Measurements from ENCODE around the gene BEST3. TPM values are rescaled to one million over a fixed set of nuclear protein-coding genes. Genes with fewer than 3 reads are reported as not detected.

Gene BEST3
- total RNA-seq, 1 experiment from 2014 or later = 0.54 TPM

DNA sequence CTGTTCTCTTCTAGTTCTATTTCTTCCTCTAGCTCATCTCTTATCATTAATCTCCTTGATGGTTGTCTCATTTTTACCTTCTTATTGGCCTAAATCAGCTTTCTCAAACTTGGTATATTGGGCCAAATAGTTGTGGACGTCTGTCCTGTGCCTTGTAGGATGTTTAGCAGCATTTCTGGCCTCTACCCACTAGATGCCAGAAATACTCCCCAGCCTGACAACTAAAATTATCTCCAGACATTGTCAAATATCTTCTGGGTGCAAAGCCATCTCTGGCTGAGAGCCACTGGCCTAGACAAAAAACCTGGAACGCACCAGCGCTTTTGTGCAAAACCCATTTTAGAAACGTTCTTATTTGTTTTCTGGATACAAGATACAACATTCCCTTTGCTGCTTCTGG is 49.6 kb downstream of the BEST3 start:
- CTCF ChIA-PET = interaction anchor here (1.8 kb wide), 1 partner anchor 10 kb away, joined by 10 read pairs; no protein-coding TSS in a partner anchor
- no peak overlapping the region for H2AFZ ChIP-seq (ENCODE audit: low read depth, low read length, poor library complexity, severe bottlenecking)
- BruUV-seq (replicated peaks) = no TSS peak
- intact Hi-C loops (cut with micrococcal nuclease) = no loop called here
- ATAC-seq (no peak), DNase-seq (ENCODE audit: low read depth, low spot score) (no peak)
- TF ChIP-seq JUND (IDR thresholded peaks at IDR 0.05) = no peak
- TF ChIP-seq SP1 (IDR thresholded peaks at IDR 0.05; ENCODE audit: low read depth) = no peak
- no peak for TF ChIP-seq CBX3 (IDR thresholded peaks at IDR 0.05; ENCODE audit: low read depth)
- TF ChIP-seq, protein P1, sequence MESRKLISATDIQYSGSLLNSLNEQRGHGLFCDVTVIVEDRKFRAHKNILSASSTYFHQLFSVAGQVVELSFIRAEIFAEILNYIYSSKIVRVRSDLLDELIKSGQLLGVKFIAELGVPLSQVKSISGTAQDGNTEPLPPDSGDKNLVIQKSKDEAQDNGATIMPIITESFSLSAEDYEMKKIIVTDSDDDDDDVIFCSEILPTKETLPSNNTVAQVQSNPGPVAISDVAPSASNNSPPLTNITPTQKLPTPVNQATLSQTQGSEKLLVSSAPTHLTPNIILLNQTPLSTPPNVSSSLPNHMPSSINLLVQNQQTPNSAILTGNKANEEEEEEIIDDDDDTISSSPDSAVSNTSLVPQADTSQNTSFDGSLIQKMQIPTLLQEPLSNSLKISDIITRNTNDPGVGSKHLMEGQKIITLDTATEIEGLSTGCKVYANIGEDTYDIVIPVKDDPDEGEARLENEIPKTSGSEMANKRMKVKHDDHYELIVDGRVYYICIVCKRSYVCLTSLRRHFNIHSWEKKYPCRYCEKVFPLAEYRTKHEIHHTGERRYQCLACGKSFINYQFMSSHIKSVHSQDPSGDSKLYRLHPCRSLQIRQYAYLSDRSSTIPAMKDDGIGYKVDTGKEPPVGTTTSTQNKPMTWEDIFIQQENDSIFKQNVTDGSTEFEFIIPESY (IDR thresholded peaks at IDR 0.05; ENCODE audit: extremely low read depth, insufficient replicate concordance, low read length) = no peak
- H3K4me3 ChIP-seq (replicated peaks in 1 of 2; ENCODE audit: low read depth in 1 of 2, low read length in 2 of 2) = no peak overlapping the region
- H4K20me1 ChIP-seq (ENCODE audit: insufficient read depth) = no peaks in the 10 kb centered on the region
- H3K9ac ChIP-seq (ENCODE audit: low read length) = no peak overlapping the region
- H3K27me3 ChIP-seq (ENCODE audit: insufficient read depth, low read length) = no peaks in the 10 kb centered on the region
- POLR2A ChIA-PET = no interaction called here
- H3K9me3 ChIP-seq (ENCODE audit: control insufficient read depth in 1 of 2, insufficient read depth in 1 of 2, low read depth in 1 of 2, low read length in 2 of 2) = no peaks in the 10 kb centered on the region
- no peak overlapping the region for H3K27ac ChIP-seq (ENCODE audit: low read depth, low read length)
- H3K9me2 ChIP-seq (ENCODE audit: insufficient read depth) = no peaks in the 10 kb centered on the region
- H3K4me2 ChIP-seq (ENCODE audit: low read length) = no peak overlapping the region
- no peaks in the 10 kb centered on the region for H3K36me3 ChIP-seq (ENCODE audit: control insufficient read depth in 1 of 2, insufficient read depth in 2 of 2, low read length in 2 of 2)
- no peaks in the 10 kb centered on the region for H3K4me1 ChIP-seq (ENCODE audit: control insufficient read depth in 1 of 2, insufficient read depth in 2 of 2, low read length in 2 of 2)
- no peaks in the 10 kb centered on the region for H3K79me2 ChIP-seq (ENCODE audit: insufficient read depth, low read length)
- RAD21 ChIA-PET (ENCODE audit: low non-redundant PET in 1 of 2, low total read pairs in 2 of 2, uncharacterized antibody in 2 of 2, unreplicated experiment in 2 of 2) = no interaction called here

DNA sequence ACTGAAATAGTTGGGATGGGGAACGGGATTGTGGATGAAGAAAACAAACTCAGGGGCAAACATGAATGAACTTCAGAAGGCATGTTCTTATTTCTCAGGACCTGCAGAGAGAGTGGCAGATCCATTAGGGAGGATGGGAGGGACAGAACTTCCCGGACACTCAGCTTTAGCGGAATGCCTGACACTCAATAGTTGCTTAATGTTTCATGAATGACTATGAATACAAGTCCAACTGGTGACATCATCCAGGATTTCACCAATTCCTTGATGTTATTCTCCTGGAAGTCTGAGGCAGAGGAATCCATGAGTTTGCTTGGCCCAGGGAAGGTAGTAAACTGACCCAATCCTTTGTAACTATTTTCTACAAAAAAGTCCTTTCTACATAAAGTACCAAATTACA is 50.6 kb downstream of the BEST3 start:
- no peaks in the 10 kb centered on the region for H3K27me3 ChIP-seq (ENCODE audit: insufficient read depth, low read length)
- no peak overlapping the region for H3K27ac ChIP-seq (ENCODE audit: low read depth, low read length)
- RAD21 ChIA-PET (ENCODE audit: low non-redundant PET in 1 of 2, low total read pairs in 2 of 2, uncharacterized antibody in 2 of 2, unreplicated experiment in 2 of 2) = no interaction called here
- no peaks in the 10 kb centered on the region for H4K20me1 ChIP-seq (ENCODE audit: insufficient read depth)
- no peaks in the 10 kb centered on the region for H3K9me2 ChIP-seq (ENCODE audit: insufficient read depth)
- H3K4me2 ChIP-seq (ENCODE audit: low read length) = no peak overlapping the region
- ATAC-seq (no peak), DNase-seq (ENCODE audit: low read depth, low spot score) (no peak)
- CTCF ChIA-PET = no interaction called here
- no peaks in the 10 kb centered on the region for H3K9me3 ChIP-seq (ENCODE audit: control insufficient read depth in 1 of 2, insufficient read depth in 1 of 2, low read depth in 1 of 2, low read length in 2 of 2)
- BruUV-seq (replicated peaks) = no TSS peak
- no peaks in the 10 kb centered on the region for H3K4me1 ChIP-seq (ENCODE audit: control insufficient read depth in 1 of 2, insufficient read depth in 2 of 2, low read length in 2 of 2)
- H3K36me3 ChIP-seq (ENCODE audit: control insufficient read depth in 1 of 2, insufficient read depth in 2 of 2, low read length in 2 of 2) = no peaks in the 10 kb centered on the region
- POLR2A ChIA-PET = no interaction called here
- no peaks in the 10 kb centered on the region for H3K79me2 ChIP-seq (ENCODE audit: insufficient read depth, low read length)
- H2AFZ ChIP-seq (ENCODE audit: low read depth, low read length, poor library complexity, severe bottlenecking) = no peak overlapping the region
- intact Hi-C loops (cut with micrococcal nuclease) = no loop called here
- no peak overlapping the region for H3K4me3 ChIP-seq (replicated peaks in 1 of 2; ENCODE audit: low read depth in 1 of 2, low read length in 2 of 2)
- H3K9ac ChIP-seq (ENCODE audit: low read length) = no peak overlapping the region
- TF ChIP-seq, protein P1 (IDR thresholded peaks at IDR 0.05; ENCODE audit: extremely low read depth, insufficient replicate concordance, low read length) = no peak
- TF ChIP-seq, protein P2, sequence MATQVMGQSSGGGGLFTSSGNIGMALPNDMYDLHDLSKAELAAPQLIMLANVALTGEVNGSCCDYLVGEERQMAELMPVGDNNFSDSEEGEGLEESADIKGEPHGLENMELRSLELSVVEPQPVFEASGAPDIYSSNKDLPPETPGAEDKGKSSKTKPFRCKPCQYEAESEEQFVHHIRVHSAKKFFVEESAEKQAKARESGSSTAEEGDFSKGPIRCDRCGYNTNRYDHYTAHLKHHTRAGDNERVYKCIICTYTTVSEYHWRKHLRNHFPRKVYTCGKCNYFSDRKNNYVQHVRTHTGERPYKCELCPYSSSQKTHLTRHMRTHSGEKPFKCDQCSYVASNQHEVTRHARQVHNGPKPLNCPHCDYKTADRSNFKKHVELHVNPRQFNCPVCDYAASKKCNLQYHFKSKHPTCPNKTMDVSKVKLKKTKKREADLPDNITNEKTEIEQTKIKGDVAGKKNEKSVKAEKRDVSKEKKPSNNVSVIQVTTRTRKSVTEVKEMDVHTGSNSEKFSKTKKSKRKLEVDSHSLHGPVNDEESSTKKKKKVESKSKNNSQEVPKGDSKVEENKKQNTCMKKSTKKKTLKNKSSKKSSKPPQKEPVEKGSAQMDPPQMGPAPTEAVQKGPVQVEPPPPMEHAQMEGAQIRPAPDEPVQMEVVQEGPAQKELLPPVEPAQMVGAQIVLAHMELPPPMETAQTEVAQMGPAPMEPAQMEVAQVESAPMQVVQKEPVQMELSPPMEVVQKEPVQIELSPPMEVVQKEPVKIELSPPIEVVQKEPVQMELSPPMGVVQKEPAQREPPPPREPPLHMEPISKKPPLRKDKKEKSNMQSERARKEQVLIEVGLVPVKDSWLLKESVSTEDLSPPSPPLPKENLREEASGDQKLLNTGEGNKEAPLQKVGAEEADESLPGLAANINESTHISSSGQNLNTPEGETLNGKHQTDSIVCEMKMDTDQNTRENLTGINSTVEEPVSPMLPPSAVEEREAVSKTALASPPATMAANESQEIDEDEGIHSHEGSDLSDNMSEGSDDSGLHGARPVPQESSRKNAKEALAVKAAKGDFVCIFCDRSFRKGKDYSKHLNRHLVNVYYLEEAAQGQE (IDR thresholded peaks at IDR 0.05; ENCODE audit: low read depth) = no peak
- TF ChIP-seq SIN3A (IDR thresholded peaks at IDR 0.05; ENCODE audit: low read depth) (no peak), CEBPB (IDR thresholded peaks at IDR 0.05; ENCODE audit: low read depth) (no peak), EZH2phosphoT487 (IDR thresholded peaks at IDR 0.05; ENCODE audit: borderline replicate concordance) (no peak), ATF3 (IDR thresholded peaks at IDR 0.05) (no peak), EZH2 (IDR thresholded peaks at IDR 0.05) (no peak), POLR2AphosphoS5 (IDR thresholded peaks at IDR 0.05; ENCODE audit: low read depth, low read length) (no peak), TCF7L2 (IDR thresholded peaks at IDR 0.05; ENCODE audit: borderline replicate concordance, extremely low read depth, insufficient read depth, insufficient read length) (no peak), MAX (IDR thresholded peaks at IDR 0.05) (no peak)
